Activated effector memory CD4-positive, alpha-beta T cell treated with anti-CD3 and anti-CD28 coated beads, Interleukin-2, amount 50 U/mL, for 16 hours (primary cell): ENCODE results near the gene ZNF816.
"Not testable (repeated sequence)": the region's sequence is repeated elsewhere in the genome, so short reads cannot be mapped to it uniquely, and the experiment has no call there.

Source experiments
- DNase-seq: peaks from one replicate; pipeline ENCODE4 v3.0.0-alpha.2; 2020

Gene ZNF816

GRCh38 chr19:52923778-52924593 is 38.7 kb downstream of the ZNF816 start:
- DNase-seq: no peak

DNA sequence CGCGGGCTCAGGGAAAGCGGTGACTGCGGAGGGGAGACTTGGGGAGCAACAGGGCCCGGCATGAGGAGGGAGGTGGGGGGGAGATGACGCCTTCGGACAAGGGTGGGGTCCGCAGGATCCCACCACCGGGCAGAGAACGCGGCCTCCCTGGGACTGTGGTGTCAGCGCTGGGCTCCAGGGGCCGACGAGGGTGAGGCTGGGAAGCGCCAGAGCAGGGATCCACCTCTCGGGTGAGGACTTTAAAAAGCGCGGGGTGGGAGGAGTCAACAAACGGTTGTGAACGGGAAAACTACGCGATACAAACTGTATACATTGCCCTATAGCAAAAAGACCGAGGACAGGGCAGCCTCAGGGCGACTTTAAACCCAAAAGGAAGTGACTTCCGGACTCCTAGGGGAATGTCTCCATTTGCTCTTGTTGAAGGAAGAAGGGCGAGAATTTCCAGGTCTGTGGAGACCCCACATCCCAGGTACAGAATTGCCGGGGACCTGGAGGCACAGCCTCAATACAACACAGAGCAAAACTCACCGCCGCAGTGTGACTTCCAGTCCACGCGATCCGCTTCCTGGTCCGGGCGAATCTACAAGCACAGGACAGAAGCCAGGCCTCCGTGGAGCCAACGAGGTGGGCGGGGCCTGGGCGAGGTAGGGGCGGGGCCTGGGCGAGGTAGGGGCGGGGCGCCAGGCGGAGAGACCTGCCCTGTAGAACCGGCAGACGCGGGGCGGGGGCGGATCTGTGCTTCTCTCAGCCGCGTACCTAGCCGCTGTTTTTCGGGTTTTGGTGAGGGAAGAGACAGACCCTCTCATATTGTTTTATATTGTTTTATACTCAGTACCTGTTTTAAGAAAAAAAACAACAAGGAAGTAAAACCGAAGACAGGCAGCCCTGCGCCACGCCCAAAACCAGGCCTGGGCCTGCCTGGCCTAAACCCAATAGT is 39.6 kb downstream of the ZNF816 start, which contains the start of gene ZNF888:
TSS of gene ZNF888 (minus strand) at position 588 of the 937 bp plus-strand sequence. CDS start 5,555 bp downstream, outside the sequence.
- peak; percentile 93 for DNase-seq

- DNase-seq: no peak
Measured at GRCh38 chr19:52917531-52917930, 45.1 kb downstream of the ZNF816 start.

- no peak for DNase-seq
Measured at GRCh38 chr19:52910648-52911047, 52.0 kb downstream of the ZNF816 start.

GRCh38 chr19:52904052-52904780 is 58.5 kb downstream of the ZNF816 start:
- DNase-seq: not testable (repeated sequence)

GRCh38 chr19:52901842-52902241 is 60.8 kb downstream of the ZNF816 start:
- no peak for DNase-seq
